ENCODE measurements around the gene TMEM94.

TMEM94 gene

GRCh38 chr17:75456417-75457046 is at the start of gene TMEM94:
Gene TMEM94 (plus strand): TSS chr17:75456635. CDS start chr17:75471906, 15,271 bp downstream.
- Histone ChIP-seq H3K4me1 (peaks cover 17% of the 10 kb centered on the region), H3K4me3 (peak within 1 kb of the TSS; percentile 52), H3K36me3 (replicated peaks) (no peaks in the 10 kb centered on the region), H3K9me3 (no peaks in the 10 kb centered on the region), H3K27me3 (ENCODE audit: low read depth) (no peaks in the 10 kb centered on the region)
- DNase-seq (ENCODE audit: low spot score in 2 of 2), result peak; percentile 96 to 97
- in situ Hi-C loops (cut with MboI; ENCODE audit: low sequenced_read_pairs), result no loop called here

- Histone ChIP-seq H3K4me3 (no peak overlapping the region), H3K27me3 (ENCODE audit: low read depth) (0 out of 2 replicates have a peak, but pooled peaks cover 2% of the 10 kb centered on the region), H3K9me3 (no peaks in the 10 kb centered on the region), H3K36me3 (replicated peaks) (peaks cover 5% of the 10 kb centered on the region), H3K4me1 (peaks cover 11% of the 10 kb centered on the region)
- in situ Hi-C loops (cut with MboI; ENCODE audit: low sequenced_read_pairs), result loop anchor here (25.0 kb wide), 2 partner anchors 296 to 621 kb away; partner anchors contain the start of genes ARMC7 and NAT9
- no peak for DNase-seq (ENCODE audit: low spot score in 2 of 2)
These were observed 48.6 kb upstream of the TMEM94 start for GRCh38 chr17:75407655-75408352.

- no peak for DNase-seq (ENCODE audit: low spot score in 2 of 2)
- in situ Hi-C loops (cut with MboI; ENCODE audit: low sequenced_read_pairs), result loop anchor here (5.0 to 25.0 kb wide), 5 partner anchors 88 to 623 kb away; partner anchors contain the start of genes ARMC7, NAT9, OTOP2 and USH1G
- Histone ChIP-seq H3K9me3 (no peaks in the 10 kb centered on the region), H3K27me3 (ENCODE audit: low read depth) (0 out of 2 replicates have a peak, but pooled peaks cover 2% of the 10 kb centered on the region), H3K4me3 (no peak overlapping the region), H3K4me1 (peaks cover 8% of the 10 kb centered on the region), H3K36me3 (replicated peaks) (peaks cover 3% of the 10 kb centered on the region)
These were observed 46.3 kb upstream of the TMEM94 start for GRCh38 chr17:75410141-75410540.

GRCh38 chr17:75411328-75412067 is 44.9 kb upstream of the TMEM94 start:
- DNase-seq (ENCODE audit: low spot score in 2 of 2), result no peak
- in situ Hi-C loops (cut with MboI; ENCODE audit: low sequenced_read_pairs), result loop anchor here (5.0 to 25.0 kb wide), 5 partner anchors 89 to 624 kb away; partner anchors contain the start of genes ARMC7, NAT9, OTOP2 and USH1G

GRCh38 chr17:75412455-75413317 is 43.7 kb upstream of the TMEM94 start:
- in situ Hi-C loops (cut with MboI; ENCODE audit: low sequenced_read_pairs), result loop anchor here (5.0 to 25.0 kb wide), 5 partner anchors 90 to 625 kb away; partner anchors contain the start of genes ARMC7, NAT9, OTOP2 and USH1G
- peak; percentile 58 to 83 for DNase-seq (ENCODE audit: low spot score in 2 of 2)

More at GRCh38 chr17:75411328-75412067, 44.9 kb upstream of the TMEM94 start:
- H3K4me1 ChIP-seq, result peaks cover 2% of the 10 kb centered on the region
- H3K4me3 ChIP-seq, result no peak overlapping the region
- H3K36me3 ChIP-seq (replicated peaks), result no peaks in the 10 kb centered on the region
- H3K9me3 ChIP-seq, result no peaks in the 10 kb centered on the region
- H3K27me3 ChIP-seq (ENCODE audit: low read depth), result 0 out of 2 replicates have a peak, but pooled peaks cover 2% of the 10 kb centered on the region

GRCh38 chr17:75414488-75414887 is 41.9 kb upstream of the TMEM94 start:
- H3K4me3 ChIP-seq, result no peak overlapping the region
- no peaks in the 10 kb centered on the region for H3K9me3 ChIP-seq
- in situ Hi-C loops (cut with MboI; ENCODE audit: low sequenced_read_pairs), result loop anchor here (5.0 to 25.0 kb wide), 5 partner anchors 92 to 627 kb away; partner anchors contain the start of genes ARMC7, NAT9, OTOP2 and USH1G
- H3K4me1 ChIP-seq, result no peaks in the 10 kb centered on the region
- H3K27me3 ChIP-seq (ENCODE audit: low read depth), result 0 out of 2 replicates have a peak, but pooled peaks cover 2% of the 10 kb centered on the region
- no peaks in the 10 kb centered on the region for H3K36me3 ChIP-seq (replicated peaks)
- DNase-seq (ENCODE audit: low spot score in 2 of 2), result no peak

More at GRCh38 chr17:75412455-75413317, 43.7 kb upstream of the TMEM94 start:
- Histone ChIP-seq H3K36me3 (replicated peaks) (no peaks in the 10 kb centered on the region), H3K27me3 (ENCODE audit: low read depth) (0 out of 2 replicates have a peak, but pooled peaks cover 2% of the 10 kb centered on the region), H3K4me1 (no peaks in the 10 kb centered on the region), H3K9me3 (no peaks in the 10 kb centered on the region), H3K4me3 (no peak overlapping the region)

GRCh38 chr17:75416006-75416405 is 40.4 kb upstream of the TMEM94 start:
- no peaks in the 10 kb centered on the region for H3K36me3 ChIP-seq (replicated peaks)
- H3K9me3 ChIP-seq, result no peaks in the 10 kb centered on the region
- H3K4me1 ChIP-seq, result no peaks in the 10 kb centered on the region
- H3K27me3 ChIP-seq (ENCODE audit: low read depth), result no peaks in the 10 kb centered on the region
- H3K4me3 ChIP-seq, result no peak overlapping the region
- in situ Hi-C loops (cut with MboI; ENCODE audit: low sequenced_read_pairs), result loop anchor here (10.0 to 25.0 kb wide), 4 partner anchors 304 to 629 kb away; partner anchors contain the start of genes ARMC7, NAT9, OTOP2 and USH1G
- DNase-seq (ENCODE audit: low spot score in 2 of 2), result no peak

- no peak overlapping the region for H3K4me3 ChIP-seq
- H3K4me1 ChIP-seq, result no peaks in the 10 kb centered on the region
- DNase-seq (ENCODE audit: low spot score in 2 of 2), result no peak
- H3K9me3 ChIP-seq, result no peaks in the 10 kb centered on the region
- in situ Hi-C loops (cut with MboI; ENCODE audit: low sequenced_read_pairs), result loop anchor here (10.0 to 25.0 kb wide), 4 partner anchors 305 to 630 kb away; partner anchors contain the start of genes ARMC7, NAT9, OTOP2 and USH1G
- no peaks in the 10 kb centered on the region for H3K36me3 ChIP-seq (replicated peaks)
- H3K27me3 ChIP-seq (ENCODE audit: low read depth), result no peaks in the 10 kb centered on the region
These were observed 39.3 kb upstream of the TMEM94 start for GRCh38 chr17:75417054-75417580.

- Histone ChIP-seq H3K4me1 (no peaks in the 10 kb centered on the region), H3K9me3 (no peaks in the 10 kb centered on the region), H3K36me3 (replicated peaks) (no peaks in the 10 kb centered on the region), H3K27me3 (ENCODE audit: low read depth) (no peaks in the 10 kb centered on the region), H3K4me3 (no peak overlapping the region)
- DNase-seq (ENCODE audit: low spot score in 2 of 2), result no peak
- in situ Hi-C loops (cut with MboI; ENCODE audit: low sequenced_read_pairs), result loop anchor here (10.0 to 25.0 kb wide), 4 partner anchors 306 to 631 kb away; partner anchors contain the start of genes ARMC7, NAT9, OTOP2 and USH1G
These were observed 37.9 kb upstream of the TMEM94 start for GRCh38 chr17:75418531-75418930.

GRCh38 chr17:75428543-75429469 is 27.6 kb upstream of the TMEM94 start:
- no peaks in the 10 kb centered on the region for H3K36me3 ChIP-seq (replicated peaks)
- in situ Hi-C loops (cut with MboI; ENCODE audit: low sequenced_read_pairs), result no loop called here

GRCh38 chr17:75430159-75430974 is 26.1 kb upstream of the TMEM94 start:
- Histone ChIP-seq H3K4me3 (no peak overlapping the region), H3K9me3 (no peaks in the 10 kb centered on the region), H3K4me1 (peaks cover 20% of the 10 kb centered on the region), H3K27me3 (ENCODE audit: low read depth) (no peaks in the 10 kb centered on the region), H3K36me3 (replicated peaks) (no peaks in the 10 kb centered on the region)
- peak; percentile 42 to 69 for DNase-seq (ENCODE audit: low spot score in 2 of 2)
- in situ Hi-C loops (cut with MboI; ENCODE audit: low sequenced_read_pairs), result no loop called here

More at GRCh38 chr17:75428543-75429469, 27.6 kb upstream of the TMEM94 start:
- Histone ChIP-seq H3K9me3 (no peaks in the 10 kb centered on the region), H3K27me3 (ENCODE audit: low read depth) (no peaks in the 10 kb centered on the region), H3K4me1 (peaks cover 20% of the 10 kb centered on the region), H3K4me3 (no peak overlapping the region)
- no peak for DNase-seq (ENCODE audit: low spot score in 2 of 2)

Data from HAP-1 (cell line).